Ovary (tissue), 3 donors: ENCODE data around the gene SLC30A7.
"Not testable (repeated sequence)": the region's sequence is repeated elsewhere in the genome, so short reads cannot be mapped to it uniquely, and the experiment has no call there.

Source experiments
- POLR2A ChIP-seq: fragments of 450-650 bp; IDR thresholded peaks from one replicate; pipeline ENCODE4 v1.6.1; 2017; ENCODE audit warnings: antibody characterized with exemption, mild to moderate bottlenecking, moderate library complexity
- TF ChIP-seq, protein P1 (sequence below), 3 donors: fragments of 450-650 bp in 2 of 3; fragments of 200-600 bp in 1 of 3; IDR thresholded peaks; one replicate each; pipeline versions ENCODE4 v1.5.1 to v1.8.0; 2016 to 2022; ENCODE audit warnings: antibody characterized with exemption in 3 of 3, mild to moderate bottlenecking in 1 of 3
- donor health status: DM: no; HTN: no; CAD: no.

DNA sequence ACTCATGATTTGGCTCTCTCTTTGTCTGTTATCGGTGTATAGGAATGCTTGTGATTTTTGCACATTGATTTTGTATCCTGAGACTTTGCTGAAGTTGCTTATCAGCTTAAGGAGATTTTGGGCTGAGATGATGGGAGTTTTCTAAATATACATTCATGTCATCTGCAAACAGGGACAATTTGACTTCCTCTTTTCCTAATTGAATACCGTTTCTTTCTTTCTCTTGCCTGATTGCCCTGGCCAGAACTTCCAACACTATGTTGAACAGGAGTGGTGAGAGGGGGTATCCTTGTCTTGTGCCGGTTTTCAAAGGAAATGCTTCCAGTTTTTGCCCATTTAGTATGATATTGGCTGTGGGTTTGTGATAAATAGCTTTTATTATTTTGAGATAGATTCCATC lies 50.2 kb downstream of the SLC30A7 start:
- TF ChIP-seq, protein P1, sequence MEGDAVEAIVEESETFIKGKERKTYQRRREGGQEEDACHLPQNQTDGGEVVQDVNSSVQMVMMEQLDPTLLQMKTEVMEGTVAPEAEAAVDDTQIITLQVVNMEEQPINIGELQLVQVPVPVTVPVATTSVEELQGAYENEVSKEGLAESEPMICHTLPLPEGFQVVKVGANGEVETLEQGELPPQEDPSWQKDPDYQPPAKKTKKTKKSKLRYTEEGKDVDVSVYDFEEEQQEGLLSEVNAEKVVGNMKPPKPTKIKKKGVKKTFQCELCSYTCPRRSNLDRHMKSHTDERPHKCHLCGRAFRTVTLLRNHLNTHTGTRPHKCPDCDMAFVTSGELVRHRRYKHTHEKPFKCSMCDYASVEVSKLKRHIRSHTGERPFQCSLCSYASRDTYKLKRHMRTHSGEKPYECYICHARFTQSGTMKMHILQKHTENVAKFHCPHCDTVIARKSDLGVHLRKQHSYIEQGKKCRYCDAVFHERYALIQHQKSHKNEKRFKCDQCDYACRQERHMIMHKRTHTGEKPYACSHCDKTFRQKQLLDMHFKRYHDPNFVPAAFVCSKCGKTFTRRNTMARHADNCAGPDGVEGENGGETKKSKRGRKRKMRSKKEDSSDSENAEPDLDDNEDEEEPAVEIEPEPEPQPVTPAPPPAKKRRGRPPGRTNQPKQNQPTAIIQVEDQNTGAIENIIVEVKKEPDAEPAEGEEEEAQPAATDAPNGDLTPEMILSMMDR (IDR thresholded peaks at IDR 0.05): not testable (repeated sequence)
- not testable (repeated sequence) for TF ChIP-seq POLR2A
